Testis (tissue), 2 donors: ENCODE measurements around the gene KRTAP9-9.

Experiments
- POLR2A ChIP-seq: fragments of 450-650 bp; IDR thresholded peaks from one replicate; pipeline ENCODE4 v1.6.1; 2017; ENCODE audit warnings: antibody characterized with exemption, mild to moderate bottlenecking, moderate library complexity
- TF ChIP-seq, protein P1 (sequence below), 3 experiments: fragments of 450-650 bp in 2 of 3; fragments of 200-600 bp in 1 of 3; sonication (generic) in 1 of 3; IDR thresholded peaks; one replicate each; pipeline ENCODE4 v1.5.1; 2016 to 2019; ENCODE audit warnings: antibody characterized with exemption in 3 of 3, mild to moderate bottlenecking in 2 of 3, moderate library complexity in 1 of 3

DNA sequence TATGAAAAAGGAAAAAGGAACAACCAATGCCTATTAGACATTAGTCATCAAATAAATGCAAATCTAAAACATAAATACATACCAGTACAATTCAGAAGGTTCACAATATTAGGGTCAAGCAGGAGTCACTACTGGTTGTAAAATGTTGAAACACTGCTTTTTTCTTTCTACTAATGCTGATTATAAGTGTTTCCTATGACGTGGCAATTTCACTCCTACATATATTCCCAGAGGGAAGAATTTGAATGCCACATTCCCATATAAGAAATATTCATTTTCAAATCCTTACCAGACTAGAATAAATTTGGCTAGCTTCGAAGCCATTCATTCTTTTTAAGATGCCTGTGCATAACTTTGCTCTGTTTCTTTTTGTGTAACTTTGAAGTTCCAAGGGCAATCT, 31.4 kb upstream of the KRTAP9-9 start:
- TF ChIP-seq POLR2A: no peak
- TF ChIP-seq, protein P1, sequence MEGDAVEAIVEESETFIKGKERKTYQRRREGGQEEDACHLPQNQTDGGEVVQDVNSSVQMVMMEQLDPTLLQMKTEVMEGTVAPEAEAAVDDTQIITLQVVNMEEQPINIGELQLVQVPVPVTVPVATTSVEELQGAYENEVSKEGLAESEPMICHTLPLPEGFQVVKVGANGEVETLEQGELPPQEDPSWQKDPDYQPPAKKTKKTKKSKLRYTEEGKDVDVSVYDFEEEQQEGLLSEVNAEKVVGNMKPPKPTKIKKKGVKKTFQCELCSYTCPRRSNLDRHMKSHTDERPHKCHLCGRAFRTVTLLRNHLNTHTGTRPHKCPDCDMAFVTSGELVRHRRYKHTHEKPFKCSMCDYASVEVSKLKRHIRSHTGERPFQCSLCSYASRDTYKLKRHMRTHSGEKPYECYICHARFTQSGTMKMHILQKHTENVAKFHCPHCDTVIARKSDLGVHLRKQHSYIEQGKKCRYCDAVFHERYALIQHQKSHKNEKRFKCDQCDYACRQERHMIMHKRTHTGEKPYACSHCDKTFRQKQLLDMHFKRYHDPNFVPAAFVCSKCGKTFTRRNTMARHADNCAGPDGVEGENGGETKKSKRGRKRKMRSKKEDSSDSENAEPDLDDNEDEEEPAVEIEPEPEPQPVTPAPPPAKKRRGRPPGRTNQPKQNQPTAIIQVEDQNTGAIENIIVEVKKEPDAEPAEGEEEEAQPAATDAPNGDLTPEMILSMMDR (IDR thresholded peaks at IDR 0.05): no peak
